ENCODE measurements around the gene KCNQ2.

- TF ChIP-seq, protein P1, sequence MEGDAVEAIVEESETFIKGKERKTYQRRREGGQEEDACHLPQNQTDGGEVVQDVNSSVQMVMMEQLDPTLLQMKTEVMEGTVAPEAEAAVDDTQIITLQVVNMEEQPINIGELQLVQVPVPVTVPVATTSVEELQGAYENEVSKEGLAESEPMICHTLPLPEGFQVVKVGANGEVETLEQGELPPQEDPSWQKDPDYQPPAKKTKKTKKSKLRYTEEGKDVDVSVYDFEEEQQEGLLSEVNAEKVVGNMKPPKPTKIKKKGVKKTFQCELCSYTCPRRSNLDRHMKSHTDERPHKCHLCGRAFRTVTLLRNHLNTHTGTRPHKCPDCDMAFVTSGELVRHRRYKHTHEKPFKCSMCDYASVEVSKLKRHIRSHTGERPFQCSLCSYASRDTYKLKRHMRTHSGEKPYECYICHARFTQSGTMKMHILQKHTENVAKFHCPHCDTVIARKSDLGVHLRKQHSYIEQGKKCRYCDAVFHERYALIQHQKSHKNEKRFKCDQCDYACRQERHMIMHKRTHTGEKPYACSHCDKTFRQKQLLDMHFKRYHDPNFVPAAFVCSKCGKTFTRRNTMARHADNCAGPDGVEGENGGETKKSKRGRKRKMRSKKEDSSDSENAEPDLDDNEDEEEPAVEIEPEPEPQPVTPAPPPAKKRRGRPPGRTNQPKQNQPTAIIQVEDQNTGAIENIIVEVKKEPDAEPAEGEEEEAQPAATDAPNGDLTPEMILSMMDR (IDR thresholded peaks at IDR 0.05; ENCODE audit: low read depth, low read length): no peak
- TF ChIP-seq EZH2phosphoT487 (IDR thresholded peaks at IDR 0.05; ENCODE audit: low read depth): no peak
These were observed 22.8 kb upstream of the KCNQ2 start for GRCh38 chr20:63495167-63495720.

All from OCI-LY3 (cell line).